ENCODE data around the gene ATOH8. TPM values are rescaled to one million over a fixed set of nuclear protein-coding genes. Genes with fewer than 3 reads are reported as not detected.
A peak's percentile ranks its signal among the peaks of the same experiment; 100 is the strongest.

The ATOH8 gene
- total and polyA plus RNA-seq, 4 donors, result 38.6 to 63.3 (median 50.5) TPM

DNA sequence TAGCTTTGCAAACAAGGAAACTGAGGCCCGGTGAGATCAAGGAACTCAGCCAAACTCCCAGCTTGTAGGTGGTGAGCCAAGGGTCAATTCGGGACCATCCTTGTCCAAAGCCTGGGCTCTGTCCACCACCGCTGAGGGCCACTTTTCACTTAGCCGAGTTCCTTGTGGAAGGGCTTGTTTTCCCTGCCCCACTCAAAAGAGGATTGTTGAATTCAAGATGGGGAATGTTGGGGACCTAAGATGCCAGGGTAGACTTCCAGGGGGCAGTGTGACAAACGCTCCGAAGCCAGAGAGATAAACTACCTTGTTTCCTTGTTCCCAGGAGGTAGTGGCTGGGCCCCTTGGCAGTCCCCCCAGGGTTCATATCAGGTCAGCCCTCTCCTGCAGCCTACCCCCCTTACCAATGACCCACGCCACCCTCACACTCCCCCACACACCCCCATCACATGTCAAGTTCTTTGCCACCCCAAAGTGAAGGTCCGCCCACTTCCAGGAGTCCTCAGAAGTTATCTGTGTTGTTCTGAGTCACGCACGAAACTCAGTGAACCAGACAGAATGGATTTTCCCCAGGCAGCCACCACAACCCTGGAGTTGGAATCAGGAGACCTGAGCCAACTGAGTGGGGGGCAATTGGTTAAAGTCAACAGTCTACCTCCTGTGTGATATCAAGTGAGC, 10.3 kb upstream of the ATOH8 start:
- TF ChIP-seq, protein P1, sequence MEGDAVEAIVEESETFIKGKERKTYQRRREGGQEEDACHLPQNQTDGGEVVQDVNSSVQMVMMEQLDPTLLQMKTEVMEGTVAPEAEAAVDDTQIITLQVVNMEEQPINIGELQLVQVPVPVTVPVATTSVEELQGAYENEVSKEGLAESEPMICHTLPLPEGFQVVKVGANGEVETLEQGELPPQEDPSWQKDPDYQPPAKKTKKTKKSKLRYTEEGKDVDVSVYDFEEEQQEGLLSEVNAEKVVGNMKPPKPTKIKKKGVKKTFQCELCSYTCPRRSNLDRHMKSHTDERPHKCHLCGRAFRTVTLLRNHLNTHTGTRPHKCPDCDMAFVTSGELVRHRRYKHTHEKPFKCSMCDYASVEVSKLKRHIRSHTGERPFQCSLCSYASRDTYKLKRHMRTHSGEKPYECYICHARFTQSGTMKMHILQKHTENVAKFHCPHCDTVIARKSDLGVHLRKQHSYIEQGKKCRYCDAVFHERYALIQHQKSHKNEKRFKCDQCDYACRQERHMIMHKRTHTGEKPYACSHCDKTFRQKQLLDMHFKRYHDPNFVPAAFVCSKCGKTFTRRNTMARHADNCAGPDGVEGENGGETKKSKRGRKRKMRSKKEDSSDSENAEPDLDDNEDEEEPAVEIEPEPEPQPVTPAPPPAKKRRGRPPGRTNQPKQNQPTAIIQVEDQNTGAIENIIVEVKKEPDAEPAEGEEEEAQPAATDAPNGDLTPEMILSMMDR (IDR thresholded peaks at IDR 0.05; ENCODE audit: control extremely low read depth, extremely low read depth), result no peak
- ATAC-seq (ENCODE audit: insufficient read depth, low FRiP score) (no peak), DNase-seq (no peak)
- Histone ChIP-seq H3K27ac (ENCODE audit: low read depth in 1 of 2, low read length in 1 of 2) (peak overlapping the region; percentile 71 to 89), H3K9me3 (ENCODE audit: control insufficient read depth in 4 of 4, insufficient read depth in 3 of 4, low read length in 3 of 4) (no peaks in the 10 kb centered on the region), H3K4me1 (ENCODE audit: control insufficient read depth in 5 of 5, insufficient read depth in 5 of 5, low read length in 5 of 5) (peaks cover 30 to 70% (median 34%) of the 10 kb centered on the region in 5 donors), H3K36me3 (ENCODE audit: control insufficient read depth in 4 of 4, insufficient read depth in 4 of 4, low read length in 4 of 4) (no peaks in the 10 kb centered on the region), H3K4me3 (no peak overlapping the region), H3K27me3 (ENCODE audit: control insufficient read depth in 3 of 3, insufficient read depth in 3 of 3, low read length in 2 of 3) (no peaks in the 10 kb centered on the region), H3K9ac (ENCODE audit: insufficient read depth in 1 of 2, low read length in 2 of 2) (peak overlapping the region in 1 of 2 donors; percentile 36)
- WGBS, 2 donors, result 49 to 75% methylated on average over 10 of the region's 10 CpGs

DNA sequence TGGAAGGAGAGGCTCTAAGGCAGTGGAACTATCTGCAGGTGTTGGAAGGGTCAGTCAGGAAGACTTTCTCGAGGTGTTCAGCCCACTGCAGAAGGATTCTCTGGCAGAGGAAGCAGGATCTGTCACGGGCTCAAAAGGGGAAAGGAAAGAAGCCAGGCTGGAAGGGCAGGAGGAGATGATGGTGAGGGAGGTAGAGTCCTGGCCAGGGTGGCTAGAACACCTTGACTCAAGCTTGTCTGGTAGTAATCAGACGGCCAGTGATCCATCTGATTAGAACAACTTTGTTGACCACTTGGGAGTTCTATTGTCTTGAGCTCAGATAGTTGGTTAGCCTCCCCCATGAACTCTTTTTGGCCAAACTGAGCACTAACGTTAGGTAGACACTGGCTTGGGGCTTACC, 9.7 kb upstream of the ATOH8 start:
- ATAC-seq (ENCODE audit: insufficient read depth, low FRiP score), result no peak

DNA sequence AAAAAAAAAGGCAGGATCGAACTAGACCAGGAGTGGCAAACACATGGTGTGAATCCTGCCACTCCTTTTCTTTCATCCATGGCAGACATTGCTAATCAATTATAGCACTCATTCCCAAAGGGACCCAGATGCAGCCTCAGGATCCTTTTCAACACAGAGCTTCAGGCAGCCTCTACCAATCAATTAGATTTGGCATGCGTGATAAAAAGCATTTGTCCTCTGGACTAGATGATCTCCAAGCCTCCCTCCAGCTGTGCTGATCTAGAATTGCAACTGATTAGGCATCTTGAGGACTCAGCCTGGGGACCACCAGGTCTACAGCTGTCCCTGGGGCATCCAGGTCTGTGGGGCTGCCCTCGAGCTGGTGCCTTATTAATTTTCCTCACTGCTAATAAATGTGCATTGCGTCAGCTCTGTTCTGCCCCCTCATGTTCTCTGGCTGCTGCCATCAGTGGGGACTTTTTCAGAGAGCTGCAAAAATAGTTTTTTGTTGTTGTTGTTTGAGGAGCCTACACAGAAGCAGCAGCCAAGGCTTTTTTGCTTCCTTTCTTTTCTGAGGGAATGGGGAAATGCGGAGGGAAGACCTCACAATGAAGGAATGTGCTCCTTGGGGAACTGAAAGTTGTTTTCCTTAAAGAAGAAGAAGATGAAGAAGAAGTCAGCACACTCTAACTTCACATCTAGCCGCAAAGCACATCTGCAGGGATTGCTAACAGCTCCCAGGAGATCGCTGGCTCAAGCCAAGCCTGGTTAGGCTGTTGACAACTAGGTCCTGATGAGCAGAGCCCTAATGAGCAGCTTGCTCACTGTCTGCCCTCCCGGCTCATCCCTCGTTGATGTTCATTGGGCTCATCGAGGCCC, 8.8 kb upstream of the ATOH8 start:
- DNase-seq (peak; percentile 37 to 76 (median 71)), ATAC-seq (ENCODE audit: insufficient read depth, low FRiP score) (no peak)

More for the DNA sequence above, 9.7 kb upstream of the ATOH8 start:
- H3K9me3 ChIP-seq (ENCODE audit: control insufficient read depth in 4 of 4, insufficient read depth in 3 of 4, low read length in 3 of 4), result no peaks in the 10 kb centered on the region
- no peaks in the 10 kb centered on the region for H3K36me3 ChIP-seq (ENCODE audit: control insufficient read depth in 4 of 4, insufficient read depth in 4 of 4, low read length in 4 of 4)
- H3K9ac ChIP-seq (ENCODE audit: insufficient read depth in 1 of 2, low read length in 2 of 2), result no peak overlapping the region
- WGBS, 2 donors, result 51 to 74% methylated on average over 4 of the region's 4 CpGs
- DNase-seq, result no peak
- H3K4me1 ChIP-seq (ENCODE audit: control insufficient read depth in 5 of 5, insufficient read depth in 5 of 5, low read length in 5 of 5), result peaks cover 34 to 72% (median 35%) of the 10 kb centered on the region in 5 donors
- TF ChIP-seq, protein P1 (IDR thresholded peaks at IDR 0.05; ENCODE audit: control extremely low read depth, extremely low read depth), result no peak
- no peak overlapping the region for H3K4me3 ChIP-seq
- no peaks in the 10 kb centered on the region for H3K27me3 ChIP-seq (ENCODE audit: control insufficient read depth in 3 of 3, insufficient read depth in 3 of 3, low read length in 2 of 3)
- H3K27ac ChIP-seq (ENCODE audit: low read depth in 1 of 2, low read length in 1 of 2), result peak overlapping the region in 1 of 2 donors; percentile 89

More for the DNA sequence above, 8.8 kb upstream of the ATOH8 start:
- Histone ChIP-seq H3K9ac (ENCODE audit: insufficient read depth in 1 of 2, low read length in 2 of 2) (no peak overlapping the region), H3K9me3 (ENCODE audit: control insufficient read depth in 4 of 4, insufficient read depth in 3 of 4, low read length in 3 of 4) (no peaks in the 10 kb centered on the region), H3K27me3 (ENCODE audit: control insufficient read depth in 3 of 3, insufficient read depth in 3 of 3, low read length in 2 of 3) (no peaks in the 10 kb centered on the region), H3K36me3 (ENCODE audit: control insufficient read depth in 4 of 4, insufficient read depth in 4 of 4, low read length in 4 of 4) (no peaks in the 10 kb centered on the region), H3K27ac (ENCODE audit: low read depth in 1 of 2, low read length in 1 of 2) (peak overlapping the region; percentile 6 to 78), H3K4me1 (ENCODE audit: control insufficient read depth in 5 of 5, insufficient read depth in 5 of 5, low read length in 5 of 5) (peaks cover 34 to 75% (median 38%) of the 10 kb centered on the region in 5 donors), H3K4me3 (no peak overlapping the region)
- 61 to 62% methylated on average over 10 of the region's 10 CpGs for WGBS, 2 donors
- TF ChIP-seq, protein P1 (IDR thresholded peaks at IDR 0.05; ENCODE audit: control extremely low read depth, extremely low read depth), result no peak

Data from lung (tissue), 12 donors.